Measurements from ENCODE around the gene FAM171A1. TPM values are rescaled to one million over a fixed set of nuclear protein-coding genes. Genes with fewer than 3 reads are reported as not detected.

Gene FAM171A1
- total and polyA plus RNA-seq, 2 of the 13 experiments (the other 11 are each of a cell fraction or from before 2014, with no cell fraction given), result 21.5 to 34.7 TPM

- Histone ChIP-seq H3K79me2 (ENCODE audit: insufficient read depth, low read length) (peaks cover 76% of the 10 kb centered on the region), H3K4me2 (ENCODE audit: low read depth, low read length) (no peak overlapping the region), H3K4me3 (replicated peaks in 1 of 3; ENCODE audit: insufficient read depth in 1 of 3, low read depth in 2 of 3, low read length in 3 of 3) (no peak overlapping the region), H3K36me3 (replicated peaks in 1 of 2; ENCODE audit: control insufficient read depth in 1 of 2, insufficient read depth in 2 of 2, low read length in 2 of 2) (no peaks in the 10 kb centered on the region; a peak in 1 of 5 replicates), H3K4me1 (ENCODE audit: insufficient read depth, low read length) (peaks cover 58% of the 10 kb centered on the region), H3K9ac (ENCODE audit: insufficient read depth, low read depth, low read length) (no peak overlapping the region), H3K27me3 (ENCODE audit: control insufficient read depth in 1 of 2, insufficient read depth in 2 of 2, low read length in 2 of 2) (no peaks in the 10 kb centered on the region), H3K9me3 (ENCODE audit: low read length) (no peaks in the 10 kb centered on the region), H3K27ac (ENCODE audit: extremely low read length, insufficient read depth, low read length) (no peak overlapping the region), H2AFZ (ENCODE audit: low read length) (no peak overlapping the region), H4K20me1 (ENCODE audit: insufficient read depth, low read length) (0 out of 2 replicates have a peak, but pooled peaks cover 3% of the 10 kb centered on the region)
- CTCF ChIA-PET (ENCODE audit: low intra/inter-chr PET ratio, low total read pairs), result no interaction called here
- DNase-seq (ENCODE audit: low spot score) (no peak), FAIRE-seq (no peak), ATAC-seq (no peak)
- POLR2A ChIA-PET, result interaction anchor here (1.4 kb wide), 1 partner anchor 11 kb away, joined by 7 read pairs; no protein-coding TSS in a partner anchor
- intact Hi-C loops (cut with micrococcal nuclease; ENCODE audit: unreplicated experiment), result loop anchor here (10.0 kb wide), 3 partner anchors 59 to 181 kb away; no protein-coding TSS in a partner anchor
- BruUV-seq (replicated peaks), result no TSS peak
- TF ChIP-seq, protein P1, sequence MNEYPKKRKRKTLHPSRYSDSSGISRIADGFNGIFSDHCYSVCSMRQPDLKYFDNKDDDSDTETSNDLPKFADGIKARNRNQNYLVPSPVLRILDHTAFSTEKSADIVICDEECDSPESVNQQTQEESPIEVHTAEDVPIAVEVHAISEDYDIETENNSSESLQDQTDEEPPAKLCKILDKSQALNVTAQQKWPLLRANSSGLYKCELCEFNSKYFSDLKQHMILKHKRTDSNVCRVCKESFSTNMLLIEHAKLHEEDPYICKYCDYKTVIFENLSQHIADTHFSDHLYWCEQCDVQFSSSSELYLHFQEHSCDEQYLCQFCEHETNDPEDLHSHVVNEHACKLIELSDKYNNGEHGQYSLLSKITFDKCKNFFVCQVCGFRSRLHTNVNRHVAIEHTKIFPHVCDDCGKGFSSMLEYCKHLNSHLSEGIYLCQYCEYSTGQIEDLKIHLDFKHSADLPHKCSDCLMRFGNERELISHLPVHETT (CRISPR knock-in tag; conservative IDR thresholded peaks at IDR 0.05), result no peak
- TF ChIP-seq ZSCAN21 (CRISPR knock-in tag; IDR thresholded peaks at IDR 0.05; ENCODE audit: borderline replicate concordance) (no peak), ARID2 (CRISPR knock-in tag; IDR thresholded peaks at IDR 0.05; ENCODE audit: borderline replicate concordance) (no peak), CCDC6 (CRISPR knock-in tag; IDR thresholded peaks at IDR 0.05) (no peak), AHR (CRISPR knock-in tag; IDR thresholded peaks at IDR 0.05) (no peak), ZNF7 (CRISPR knock-in tag; IDR thresholded peaks at IDR 0.05) (no peak), ZNF616 (CRISPR knock-in tag; IDR thresholded peaks at IDR 0.05; ENCODE audit: low read depth) (no peak), ZNF724P (CRISPR knock-in tag; IDR thresholded peaks at IDR 0.05; ENCODE audit: borderline replicate concordance) (no peak), FIP1L1 (IDR thresholded peaks at IDR 0.05; ENCODE audit: borderline replicate concordance, insufficient read depth, low read depth, low read length) (no peak), NPAS2 (CRISPR knock-in tag; IDR thresholded peaks at IDR 0.05; ENCODE audit: borderline replicate concordance) (no peak), ZKSCAN1 (IDR thresholded peaks at IDR 0.05; ENCODE audit: low read length) (no peak), ZNF354B (CRISPR knock-in tag; IDR thresholded peaks at IDR 0.05) (no peak)
- TF ChIP-seq, protein P2, sequence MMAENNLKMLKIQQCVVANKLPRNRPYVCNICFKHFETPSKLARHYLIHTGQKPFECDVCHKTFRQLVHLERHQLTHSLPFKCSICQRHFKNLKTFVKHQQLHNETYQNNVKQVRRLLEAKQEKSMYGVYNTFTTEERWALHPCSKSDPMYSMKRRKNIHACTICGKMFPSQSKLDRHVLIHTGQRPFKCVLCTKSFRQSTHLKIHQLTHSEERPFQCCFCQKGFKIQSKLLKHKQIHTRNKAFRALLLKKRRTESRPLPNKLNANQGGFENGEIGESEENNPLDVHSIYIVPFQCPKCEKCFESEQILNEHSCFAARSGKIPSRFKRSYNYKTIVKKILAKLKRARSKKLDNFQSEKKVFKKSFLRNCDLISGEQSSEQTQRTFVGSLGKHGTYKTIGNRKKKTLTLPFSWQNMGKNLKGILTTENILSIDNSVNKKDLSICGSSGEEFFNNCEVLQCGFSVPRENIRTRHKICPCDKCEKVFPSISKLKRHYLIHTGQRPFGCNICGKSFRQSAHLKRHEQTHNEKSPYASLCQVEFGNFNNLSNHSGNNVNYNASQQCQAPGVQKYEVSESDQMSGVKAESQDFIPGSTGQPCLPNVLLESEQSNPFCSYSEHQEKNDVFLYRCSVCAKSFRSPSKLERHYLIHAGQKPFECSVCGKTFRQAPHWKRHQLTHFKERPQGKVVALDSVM (CRISPR knock-in tag; IDR thresholded peaks at IDR 0.05), result no peak
- in situ Hi-C loops (cut with HindIII; ENCODE audit: extremely low pct_ligation_motif_present, low pct_unique_long_range_greater_than_20kb), result no loop called here
- WGBS (ENCODE audit: low lambda C conversion rate), result 94% methylated on average over 2 of the region's 2 CpGs
Observed at GRCh38 chr10:15163253-15163828, 207.7 kb downstream of the FAM171A1 start.

Small RNAs within 50 kb of the gene (small RNA-seq; reads per million reads assigned to genes)
- 0 reads per million in 3 experiments for gene AL590365.1 (ENCODE audit: insufficient read depth in 2 of 3, insufficient read length in 3 of 3, low read depth in 2 of 3, low replicate concordance in 1 of 3)

Other genes with a start within 250 kb of the FAM171A1 start
- 23.8 and 28.0 TPM in 2 replicates for gene NMT2, start 202.6 kb downstream of the FAM171A1 start, total RNA-seq (2016; rRNA removed; fragmentation: Illumina TruSeq; extraction: Trizol)
- 8.9 and 10.1 TPM in 2 replicates for gene NMT2, start 202.6 kb downstream of the FAM171A1 start, polyA plus RNA-seq (2011; rRNA removed)